Measurements from ENCODE around the gene PIEZO1. TPM values are rescaled to one million over a fixed set of nuclear protein-coding genes. Genes with fewer than 3 reads are reported as not detected.

PIEZO1 gene
- total and polyA plus RNA-seq, 10 of the 15 experiments (the other 5 are each of a cell fraction or from before 2014, with no cell fraction given) = 1.3 to 169 (median 33.4) TPM

DNA sequence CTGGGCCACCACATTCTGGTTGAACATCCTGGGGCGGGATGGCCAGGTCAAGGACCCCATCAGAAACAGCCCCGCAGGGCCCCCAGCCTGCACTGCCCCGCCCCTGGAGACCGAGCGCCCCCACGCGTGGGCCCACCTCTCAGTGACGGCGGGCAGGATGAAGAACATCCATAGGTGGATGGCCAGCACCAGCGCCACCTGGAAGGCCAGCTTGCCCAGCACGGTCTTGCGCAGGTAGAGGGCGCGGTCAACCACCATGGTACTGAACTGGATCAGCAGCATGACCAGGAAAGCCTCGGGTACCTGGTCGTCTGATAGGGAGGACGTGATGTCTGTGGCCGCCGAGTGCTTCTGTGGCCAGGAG is 65.1 kb downstream of the PIEZO1 start (continued):
- TF ChIP-seq, protein P1, sequence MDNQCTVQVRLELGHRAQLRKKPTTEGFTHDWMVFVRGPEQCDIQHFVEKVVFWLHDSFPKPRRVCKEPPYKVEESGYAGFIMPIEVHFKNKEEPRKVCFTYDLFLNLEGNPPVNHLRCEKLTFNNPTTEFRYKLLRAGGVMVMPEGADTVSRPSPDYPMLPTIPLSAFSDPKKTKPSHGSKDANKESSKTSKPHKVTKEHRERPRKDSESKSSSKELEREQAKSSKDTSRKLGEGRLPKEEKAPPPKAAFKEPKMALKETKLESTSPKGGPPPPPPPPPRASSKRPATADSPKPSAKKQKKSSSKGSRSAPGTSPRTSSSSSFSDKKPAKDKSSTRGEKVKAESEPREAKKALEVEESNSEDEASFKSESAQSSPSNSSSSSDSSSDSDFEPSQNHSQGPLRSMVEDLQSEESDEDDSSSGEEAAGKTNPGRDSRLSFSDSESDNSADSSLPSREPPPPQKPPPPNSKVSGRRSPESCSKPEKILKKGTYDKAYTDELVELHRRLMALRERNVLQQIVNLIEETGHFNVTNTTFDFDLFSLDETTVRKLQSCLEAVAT (IDR thresholded peaks at IDR 0.05) = no peak

DNA sequence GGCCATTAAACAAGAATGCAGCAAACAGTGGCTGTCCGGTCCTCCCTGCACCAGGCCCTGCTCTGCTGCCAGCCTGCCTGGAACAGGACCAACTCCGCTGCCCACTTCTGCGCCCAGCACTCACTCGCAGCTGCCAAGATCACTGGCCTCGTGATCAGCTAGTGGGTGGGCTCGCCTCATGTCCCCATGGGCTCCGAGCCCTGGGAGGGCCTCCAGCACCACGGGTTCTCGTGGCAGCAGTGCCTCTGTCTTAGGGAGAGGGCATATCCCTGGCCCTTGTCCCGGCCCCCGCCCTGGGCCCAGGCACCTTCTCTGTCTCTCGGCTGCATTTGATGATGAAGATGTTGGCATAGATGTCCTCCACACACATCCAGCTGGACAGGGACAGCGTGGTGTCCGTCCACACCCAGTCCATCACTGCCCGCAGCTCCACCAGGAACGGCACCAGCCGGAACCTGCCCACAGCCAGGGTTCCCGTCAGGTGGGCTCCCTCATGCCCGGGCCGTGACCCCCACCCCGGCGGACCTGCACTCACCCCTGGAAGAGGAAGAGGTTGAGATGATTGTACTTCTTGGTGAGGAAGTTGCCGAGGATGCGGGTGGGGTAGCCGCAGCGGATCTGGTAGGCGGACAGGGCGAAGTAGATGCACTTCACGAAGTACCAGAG is 65.6 kb downstream of the PIEZO1 start:
- Histone ChIP-seq H3K9ac (ENCODE audit: control insufficient read depth, insufficient read depth, low read length) (no peak overlapping the region), H3K27me3 (replicated peaks in 1 of 2; ENCODE audit: control insufficient read depth in 2 of 2, insufficient read depth in 2 of 2, low read length in 1 of 2) (no peaks in the 10 kb centered on the region), H3K79me2 (ENCODE audit: control insufficient read depth, insufficient read depth, low read length) (no peaks in the 10 kb centered on the region), H3K4me2 (ENCODE audit: control insufficient read depth, insufficient read depth) (no peak overlapping the region), H3K4me3 (no peak overlapping the region), H3K9me3 (replicated peaks; ENCODE audit: control insufficient read depth, insufficient read depth, low read length) (no peaks in the 10 kb centered on the region), H3K27ac (ENCODE audit: control insufficient read depth, insufficient read depth) (no peak overlapping the region), H3K4me1 (ENCODE audit: control insufficient read depth, insufficient read depth, low read length) (no peaks in the 10 kb centered on the region), H2AFZ (ENCODE audit: control insufficient read depth, low read depth, low read length) (no peak overlapping the region), H4K20me1 (ENCODE audit: control insufficient read depth, insufficient read depth) (no peaks in the 10 kb centered on the region), H3K36me3 (ENCODE audit: control insufficient read depth in 2 of 2, insufficient read depth in 2 of 2, low read length in 1 of 2) (peaks cover 13 to 60% of the 10 kb centered on the region in 2 experiments)
- ChIA-PET CTCF (interaction anchor here (1.6 kb wide), 1 partner anchor 18 kb away, joined by 4 read pairs; no protein-coding TSS in a partner anchor), SMC1A (ENCODE audit: uncharacterized antibody, unreplicated experiment) (no interaction called here), POLR2A (no interaction called here), RAD21 (ENCODE audit: unreplicated experiment) (no interaction called here)
- no peak for DNase-seq (ENCODE audit: low read depth, low spot score)
- TF ChIP-seq ZNF274 (IDR thresholded peaks at IDR 0.05; ENCODE audit: insufficient read depth, insufficient read length) (no peak), IRF4 (IDR thresholded peaks at IDR 0.05; ENCODE audit: low read depth, low read length) (no peak), ZBED1 (IDR thresholded peaks at IDR 0.05; ENCODE audit: borderline replicate concordance) (no peak), POLR2A (IDR thresholded peaks at IDR 0.05; ENCODE audit: low read depth, low read length) (peak; percentile 45; the same call in 1 of the 2 replicates), KAT2A (conservative IDR thresholded peaks at IDR 0.05; ENCODE audit: control insufficient read depth, low read depth, low read length) (no peak), FOS (IDR thresholded peaks at IDR 0.05; ENCODE audit: borderline replicate concordance, extremely low read depth, insufficient read length) (no peak)
- TF ChIP-seq, protein P2, sequence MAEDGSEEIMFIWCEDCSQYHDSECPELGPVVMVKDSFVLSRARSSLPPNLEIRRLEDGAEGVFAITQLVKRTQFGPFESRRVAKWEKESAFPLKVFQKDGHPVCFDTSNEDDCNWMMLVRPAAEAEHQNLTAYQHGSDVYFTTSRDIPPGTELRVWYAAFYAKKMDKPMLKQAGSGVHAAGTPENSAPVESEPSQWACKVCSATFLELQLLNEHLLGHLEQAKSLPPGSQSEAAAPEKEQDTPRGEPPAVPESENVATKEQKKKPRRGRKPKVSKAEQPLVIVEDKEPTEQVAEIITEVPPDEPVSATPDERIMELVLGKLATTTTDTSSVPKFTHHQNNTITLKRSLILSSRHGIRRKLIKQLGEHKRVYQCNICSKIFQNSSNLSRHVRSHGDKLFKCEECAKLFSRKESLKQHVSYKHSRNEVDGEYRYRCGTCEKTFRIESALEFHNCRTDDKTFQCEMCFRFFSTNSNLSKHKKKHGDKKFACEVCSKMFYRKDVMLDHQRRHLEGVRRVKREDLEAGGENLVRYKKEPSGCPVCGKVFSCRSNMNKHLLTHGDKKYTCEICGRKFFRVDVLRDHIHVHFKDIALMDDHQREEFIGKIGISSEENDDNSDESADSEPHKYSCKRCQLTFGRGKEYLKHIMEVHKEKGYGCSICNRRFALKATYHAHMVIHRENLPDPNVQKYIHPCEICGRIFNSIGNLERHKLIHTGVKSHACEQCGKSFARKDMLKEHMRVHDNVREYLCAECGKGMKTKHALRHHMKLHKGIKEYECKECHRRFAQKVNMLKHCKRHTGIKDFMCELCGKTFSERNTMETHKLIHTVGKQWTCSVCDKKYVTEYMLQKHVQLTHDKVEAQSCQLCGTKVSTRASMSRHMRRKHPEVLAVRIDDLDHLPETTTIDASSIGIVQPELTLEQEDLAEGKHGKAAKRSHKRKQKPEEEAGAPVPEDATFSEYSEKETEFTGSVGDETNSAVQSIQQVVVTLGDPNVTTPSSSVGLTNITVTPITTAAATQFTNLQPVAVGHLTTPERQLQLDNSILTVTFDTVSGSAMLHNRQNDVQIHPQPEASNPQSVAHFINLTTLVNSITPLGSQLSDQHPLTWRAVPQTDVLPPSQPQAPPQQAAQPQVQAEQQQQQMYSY (CRISPR knock-in tag; IDR thresholded peaks at IDR 0.05) = no peak
- FAIRE-seq = no peak
- intact Hi-C loops (cut with micrococcal nuclease; ENCODE audit: unreplicated experiment) = no loop called here
- in situ Hi-C loops (cut with MboI) = no loop called here
- no peak for ATAC-seq
- BruUV-seq (replicated peaks) = no TSS peak
- WGBS (ENCODE audit: insufficient coverage, insufficient replicate concordance, low lambda C conversion rate, missing lambda C conversion rate) = 97% methylated on average over 29 of the region's 29 CpGs

Measured in GM12878 (cell line).